Measurements from ENCODE around the gene RECQL5.

DNA sequence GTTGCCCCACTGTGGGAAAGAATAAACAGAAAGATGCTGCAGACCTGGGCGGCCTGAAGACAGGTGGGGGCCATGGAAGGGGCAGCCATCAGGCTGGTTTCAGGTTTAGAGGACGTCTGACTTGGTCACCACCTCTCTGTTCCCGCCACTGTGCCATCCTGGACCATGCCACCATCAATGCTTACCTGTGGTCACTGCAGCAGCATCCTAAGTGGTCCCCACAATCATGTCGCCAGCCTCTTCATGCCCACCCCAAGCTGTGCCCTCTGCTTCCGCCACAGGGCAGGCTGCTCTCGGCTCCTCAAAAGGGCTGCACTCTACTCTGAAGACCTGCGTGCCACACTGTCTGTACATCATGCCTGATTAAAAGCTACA lies 23.3 kb downstream of the RECQL5 start:
- no peak for TF ChIP-seq POLR2A (IDR thresholded peaks at IDR 0.05; ENCODE audit: low read depth)
- TF ChIP-seq, protein P1, sequence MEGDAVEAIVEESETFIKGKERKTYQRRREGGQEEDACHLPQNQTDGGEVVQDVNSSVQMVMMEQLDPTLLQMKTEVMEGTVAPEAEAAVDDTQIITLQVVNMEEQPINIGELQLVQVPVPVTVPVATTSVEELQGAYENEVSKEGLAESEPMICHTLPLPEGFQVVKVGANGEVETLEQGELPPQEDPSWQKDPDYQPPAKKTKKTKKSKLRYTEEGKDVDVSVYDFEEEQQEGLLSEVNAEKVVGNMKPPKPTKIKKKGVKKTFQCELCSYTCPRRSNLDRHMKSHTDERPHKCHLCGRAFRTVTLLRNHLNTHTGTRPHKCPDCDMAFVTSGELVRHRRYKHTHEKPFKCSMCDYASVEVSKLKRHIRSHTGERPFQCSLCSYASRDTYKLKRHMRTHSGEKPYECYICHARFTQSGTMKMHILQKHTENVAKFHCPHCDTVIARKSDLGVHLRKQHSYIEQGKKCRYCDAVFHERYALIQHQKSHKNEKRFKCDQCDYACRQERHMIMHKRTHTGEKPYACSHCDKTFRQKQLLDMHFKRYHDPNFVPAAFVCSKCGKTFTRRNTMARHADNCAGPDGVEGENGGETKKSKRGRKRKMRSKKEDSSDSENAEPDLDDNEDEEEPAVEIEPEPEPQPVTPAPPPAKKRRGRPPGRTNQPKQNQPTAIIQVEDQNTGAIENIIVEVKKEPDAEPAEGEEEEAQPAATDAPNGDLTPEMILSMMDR (IDR thresholded peaks at IDR 0.05) = no peak

Data from esophagus muscularis mucosa (tissue), 3 donors.